AG10803 (cell line): ENCODE data around the gene MCM9.

Source experiments
- DNase-seq: peaks from one replicate; pipeline ENCODE4 v3.0.0; 2010; ENCODE audit warnings: low read depth
- H3K4me3 ChIP-seq: 2 replicates; pipeline ENCODE4 v1.5.1; 2011; ENCODE audit warnings: mild to moderate bottlenecking, low read length, control low read depth
- TF ChIP-seq, protein P1 (sequence below): conservative IDR thresholded peaks from 2 replicates; pipeline ENCODE4 v1.5.1; 2011; ENCODE audit warnings: mild to moderate bottlenecking, low read length, control low read depth, inconsistent platforms

MCM9 gene

DNA sequence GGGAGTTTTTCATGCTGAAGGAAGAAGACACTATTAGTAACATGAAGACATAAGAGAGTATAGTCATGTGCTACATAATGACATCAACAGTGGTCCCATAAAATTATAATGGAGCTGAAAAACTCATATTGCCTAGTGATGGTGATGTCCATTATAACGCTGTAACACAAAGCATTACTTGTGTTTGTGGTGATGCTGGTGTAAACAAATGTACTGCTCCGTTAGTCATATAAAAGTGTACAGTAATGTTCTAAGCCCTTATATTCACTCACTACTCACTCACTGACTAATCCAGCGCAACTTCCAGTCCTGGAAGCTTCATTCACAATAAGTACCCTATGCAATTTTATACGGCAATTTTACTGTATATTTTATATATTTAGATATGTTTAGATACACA lies 67.8 kb downstream of the MCM9 start:
- no peak overlapping the region for H3K4me3 ChIP-seq
- TF ChIP-seq, protein P1, sequence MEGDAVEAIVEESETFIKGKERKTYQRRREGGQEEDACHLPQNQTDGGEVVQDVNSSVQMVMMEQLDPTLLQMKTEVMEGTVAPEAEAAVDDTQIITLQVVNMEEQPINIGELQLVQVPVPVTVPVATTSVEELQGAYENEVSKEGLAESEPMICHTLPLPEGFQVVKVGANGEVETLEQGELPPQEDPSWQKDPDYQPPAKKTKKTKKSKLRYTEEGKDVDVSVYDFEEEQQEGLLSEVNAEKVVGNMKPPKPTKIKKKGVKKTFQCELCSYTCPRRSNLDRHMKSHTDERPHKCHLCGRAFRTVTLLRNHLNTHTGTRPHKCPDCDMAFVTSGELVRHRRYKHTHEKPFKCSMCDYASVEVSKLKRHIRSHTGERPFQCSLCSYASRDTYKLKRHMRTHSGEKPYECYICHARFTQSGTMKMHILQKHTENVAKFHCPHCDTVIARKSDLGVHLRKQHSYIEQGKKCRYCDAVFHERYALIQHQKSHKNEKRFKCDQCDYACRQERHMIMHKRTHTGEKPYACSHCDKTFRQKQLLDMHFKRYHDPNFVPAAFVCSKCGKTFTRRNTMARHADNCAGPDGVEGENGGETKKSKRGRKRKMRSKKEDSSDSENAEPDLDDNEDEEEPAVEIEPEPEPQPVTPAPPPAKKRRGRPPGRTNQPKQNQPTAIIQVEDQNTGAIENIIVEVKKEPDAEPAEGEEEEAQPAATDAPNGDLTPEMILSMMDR, result no peak
- no peak for DNase-seq

DNA sequence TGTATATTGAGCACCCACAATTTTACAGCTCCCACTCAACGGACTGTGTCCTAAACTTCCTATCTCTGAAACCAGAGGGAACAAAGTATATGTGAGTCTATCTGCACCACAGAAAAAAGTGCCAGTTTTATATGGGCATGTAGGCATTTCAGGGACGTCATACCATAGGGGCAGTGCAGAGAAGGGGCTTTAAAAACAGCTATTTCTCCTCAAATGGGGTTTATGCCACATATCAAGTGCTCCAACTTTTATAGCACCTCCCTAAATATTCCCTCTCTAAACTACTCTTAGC lies 69.9 kb downstream of the MCM9 start:
- DNase-seq, result no peak
- TF ChIP-seq, protein P1, result no peak
- no peak overlapping the region for H3K4me3 ChIP-seq

DNA sequence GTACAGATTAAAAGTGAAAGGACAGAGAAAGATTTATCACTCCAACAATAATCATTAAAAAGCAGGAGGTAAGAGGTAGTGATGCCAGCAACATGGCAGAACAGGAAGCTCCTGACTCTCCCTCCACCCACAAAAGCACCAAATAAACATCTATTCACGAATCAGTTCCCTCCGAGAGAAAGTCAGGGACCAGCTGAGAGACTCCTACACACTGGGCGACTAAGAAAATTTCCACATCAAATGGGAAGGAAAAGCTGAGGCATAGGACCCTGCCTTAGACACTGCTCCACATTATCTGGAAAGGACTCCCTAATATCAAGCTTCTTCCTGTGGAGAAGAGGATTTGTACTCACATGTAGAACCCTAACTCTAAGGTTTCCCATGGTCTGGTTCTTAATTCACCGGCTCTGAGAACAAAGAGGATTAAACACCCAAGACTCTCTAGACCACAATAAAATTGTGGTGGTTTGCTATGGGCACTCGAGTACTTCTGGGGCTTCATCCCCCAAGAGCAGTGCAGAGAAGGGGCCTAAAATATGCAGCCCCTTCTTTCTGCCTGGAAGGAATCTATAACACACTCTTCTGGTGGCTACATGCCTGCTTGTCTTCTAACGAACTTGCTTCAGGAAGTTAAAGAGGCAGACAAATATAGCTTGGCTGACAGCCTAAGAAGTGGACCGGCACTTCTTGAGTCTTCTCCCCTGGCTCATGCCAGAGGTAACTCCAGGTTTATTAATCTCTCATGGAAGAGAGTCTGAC lies 70.4 kb downstream of the MCM9 start:
- no peak for DNase-seq
- TF ChIP-seq, protein P1, result no peak
- no peak overlapping the region for H3K4me3 ChIP-seq

DNA sequence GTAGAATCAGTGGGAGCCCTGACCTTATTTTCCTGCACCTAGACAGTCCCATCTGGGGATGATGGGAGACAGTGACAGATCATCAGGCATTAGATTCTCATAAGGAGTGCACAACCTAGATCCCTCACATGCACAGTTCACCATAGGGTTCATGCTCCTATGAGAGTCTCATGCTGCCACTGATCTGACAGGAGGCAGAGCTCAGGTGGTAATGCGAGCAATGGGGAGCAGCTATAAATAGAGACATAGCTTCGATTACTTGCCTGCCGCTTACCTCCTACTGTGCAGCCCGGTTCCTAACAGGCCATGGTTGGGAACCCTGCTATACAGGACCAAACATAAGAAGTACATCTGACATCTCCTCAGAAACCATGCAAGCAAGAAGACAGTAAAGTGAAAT lies 72.5 kb downstream of the MCM9 start:
- no peak overlapping the region for H3K4me3 ChIP-seq
- TF ChIP-seq, protein P1, result no peak
- no peak for DNase-seq

DNA sequence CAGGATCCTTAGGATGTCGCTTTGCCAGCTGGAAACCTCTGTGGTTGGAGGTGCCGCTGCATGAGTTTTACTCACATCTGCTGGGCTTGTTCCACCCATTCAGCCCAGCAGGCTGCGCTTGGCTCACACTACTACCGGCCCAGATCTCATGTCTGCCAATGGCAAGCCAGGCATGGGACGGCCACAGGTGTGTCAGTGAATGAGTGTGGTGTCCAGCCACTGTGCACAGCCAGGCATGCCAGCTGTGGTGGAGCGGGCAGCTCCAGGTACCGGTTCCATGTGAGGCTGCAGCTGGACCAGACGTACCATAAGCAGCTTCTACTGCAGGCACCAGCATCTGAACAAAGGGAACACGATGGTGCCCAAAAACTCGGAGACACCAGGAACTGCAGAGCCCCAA lies 74.1 kb downstream of the MCM9 start:
- TF ChIP-seq, protein P1, result no peak
- H3K4me3 ChIP-seq, result no peak overlapping the region
- DNase-seq, result no peak

DNA sequence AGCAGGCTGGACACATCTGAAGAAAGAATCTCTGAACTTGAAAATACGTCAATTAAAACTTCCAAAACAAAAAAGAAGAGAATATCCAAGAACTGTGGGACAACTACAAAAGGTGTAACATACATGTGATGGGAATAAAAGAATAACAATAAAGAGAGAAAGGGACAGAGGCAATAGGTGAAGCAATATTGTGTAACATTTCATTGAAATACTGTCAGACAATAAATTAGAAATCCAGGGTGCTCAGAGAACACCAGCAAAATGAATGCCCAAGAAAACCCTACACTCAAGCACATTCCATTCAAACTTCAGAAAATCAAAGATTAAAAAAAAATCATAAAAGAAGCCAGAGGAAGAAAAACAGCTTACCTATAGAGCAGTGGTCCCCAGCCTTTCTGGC lies 74.6 kb downstream of the MCM9 start:
- TF ChIP-seq, protein P1, result no peak
- no peak for DNase-seq
- H3K4me3 ChIP-seq, result no peak overlapping the region

DNA sequence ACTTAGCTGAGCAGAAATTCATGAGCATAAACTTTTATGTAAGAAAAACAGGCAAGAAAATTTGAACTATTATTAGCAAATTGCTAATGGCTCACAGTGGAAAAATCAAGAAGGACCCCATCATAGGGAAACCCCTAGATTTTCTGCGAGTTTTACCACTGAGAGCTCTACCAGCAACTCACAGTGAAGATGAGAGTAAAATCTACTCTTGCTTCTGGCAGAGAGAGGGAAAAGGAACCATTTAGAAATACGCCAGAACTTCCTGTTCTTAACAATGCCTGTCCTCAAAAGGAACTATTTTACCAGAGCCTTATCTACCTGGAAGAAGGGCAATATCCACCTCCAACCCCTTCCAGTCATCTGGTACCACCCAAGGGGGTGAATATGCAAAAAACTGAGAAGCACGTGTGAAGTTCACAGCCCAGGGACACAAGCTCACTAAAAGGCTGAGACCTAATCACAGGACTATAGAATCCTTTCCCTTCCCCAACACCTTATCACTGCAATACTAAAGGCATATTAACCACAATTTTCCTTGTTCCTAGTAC lies 75.4 kb downstream of the MCM9 start:
- no peak overlapping the region for H3K4me3 ChIP-seq
- no peak for DNase-seq
- TF ChIP-seq, protein P1, result no peak
